Astrocyte of the cerebellum (primary cell): ENCODE results near the gene SLC45A1.

Source experiments
- DNase-seq: peaks from one replicate; pipeline ENCODE4 v3.0.0-alpha.2; 2011; ENCODE audit warnings: low read depth
- H3K4me3 ChIP-seq: 2 replicates; pipeline ENCODE4 v1.5.1; 2011; ENCODE audit warnings: mild to moderate bottlenecking, low read depth, low read length, moderate library complexity
- in situ Hi-C: cut with HindIII; loops from 2 replicates; pipeline ENCODE4 v1.10.0; 2017; ENCODE audit warnings: low sequenced_read_pairs
- TF ChIP-seq, protein P1 (sequence below): IDR thresholded peaks from 2 replicates; pipeline ENCODE4 v1.5.1; 2012; ENCODE audit warnings: low read length, low read depth, moderate library complexity, mild to moderate bottlenecking; ENCODE audit errors: missing control alignments

The SLC45A1 gene

DNA sequence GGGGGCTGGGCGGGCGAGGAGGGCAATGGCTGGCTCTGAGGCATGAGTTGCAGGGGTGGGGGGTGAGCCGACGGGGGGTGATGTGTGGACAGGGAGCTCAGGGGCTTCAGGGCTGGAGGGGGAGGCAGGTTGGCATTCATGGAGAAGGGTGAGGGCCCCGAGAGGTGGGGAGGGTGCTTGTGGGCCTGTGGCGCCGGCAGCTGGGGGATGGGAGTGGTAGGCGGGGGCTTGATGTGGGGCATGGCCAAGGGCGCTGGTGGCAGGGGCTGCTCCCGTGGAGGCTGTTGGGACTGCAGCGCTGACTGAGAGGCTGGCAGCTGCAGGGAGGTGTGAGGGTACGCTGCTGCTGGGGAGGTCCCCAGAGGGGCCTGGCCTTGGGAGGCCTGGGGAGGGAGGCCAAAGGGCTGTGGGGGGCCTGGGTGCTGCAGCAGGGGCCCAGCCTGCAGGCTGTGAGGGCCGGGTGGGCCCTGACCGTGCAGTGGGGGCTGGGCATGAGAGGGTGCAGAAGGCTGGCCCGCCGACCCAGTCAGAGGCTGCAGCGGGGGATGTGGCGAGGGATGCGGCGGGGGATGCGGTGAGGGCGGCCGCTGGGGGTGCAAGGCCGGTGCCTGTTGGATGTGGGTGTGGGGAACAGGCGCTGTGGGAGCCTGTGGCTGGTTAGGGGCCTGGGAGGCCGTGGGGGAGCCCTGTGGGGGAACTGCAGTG, 42.7 kb downstream of the SLC45A1 start:
- no peak overlapping the region for H3K4me3 ChIP-seq
- no peak for DNase-seq
- in situ Hi-C loops: no loop called here
- TF ChIP-seq, protein P1, sequence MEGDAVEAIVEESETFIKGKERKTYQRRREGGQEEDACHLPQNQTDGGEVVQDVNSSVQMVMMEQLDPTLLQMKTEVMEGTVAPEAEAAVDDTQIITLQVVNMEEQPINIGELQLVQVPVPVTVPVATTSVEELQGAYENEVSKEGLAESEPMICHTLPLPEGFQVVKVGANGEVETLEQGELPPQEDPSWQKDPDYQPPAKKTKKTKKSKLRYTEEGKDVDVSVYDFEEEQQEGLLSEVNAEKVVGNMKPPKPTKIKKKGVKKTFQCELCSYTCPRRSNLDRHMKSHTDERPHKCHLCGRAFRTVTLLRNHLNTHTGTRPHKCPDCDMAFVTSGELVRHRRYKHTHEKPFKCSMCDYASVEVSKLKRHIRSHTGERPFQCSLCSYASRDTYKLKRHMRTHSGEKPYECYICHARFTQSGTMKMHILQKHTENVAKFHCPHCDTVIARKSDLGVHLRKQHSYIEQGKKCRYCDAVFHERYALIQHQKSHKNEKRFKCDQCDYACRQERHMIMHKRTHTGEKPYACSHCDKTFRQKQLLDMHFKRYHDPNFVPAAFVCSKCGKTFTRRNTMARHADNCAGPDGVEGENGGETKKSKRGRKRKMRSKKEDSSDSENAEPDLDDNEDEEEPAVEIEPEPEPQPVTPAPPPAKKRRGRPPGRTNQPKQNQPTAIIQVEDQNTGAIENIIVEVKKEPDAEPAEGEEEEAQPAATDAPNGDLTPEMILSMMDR: no peak

DNA sequence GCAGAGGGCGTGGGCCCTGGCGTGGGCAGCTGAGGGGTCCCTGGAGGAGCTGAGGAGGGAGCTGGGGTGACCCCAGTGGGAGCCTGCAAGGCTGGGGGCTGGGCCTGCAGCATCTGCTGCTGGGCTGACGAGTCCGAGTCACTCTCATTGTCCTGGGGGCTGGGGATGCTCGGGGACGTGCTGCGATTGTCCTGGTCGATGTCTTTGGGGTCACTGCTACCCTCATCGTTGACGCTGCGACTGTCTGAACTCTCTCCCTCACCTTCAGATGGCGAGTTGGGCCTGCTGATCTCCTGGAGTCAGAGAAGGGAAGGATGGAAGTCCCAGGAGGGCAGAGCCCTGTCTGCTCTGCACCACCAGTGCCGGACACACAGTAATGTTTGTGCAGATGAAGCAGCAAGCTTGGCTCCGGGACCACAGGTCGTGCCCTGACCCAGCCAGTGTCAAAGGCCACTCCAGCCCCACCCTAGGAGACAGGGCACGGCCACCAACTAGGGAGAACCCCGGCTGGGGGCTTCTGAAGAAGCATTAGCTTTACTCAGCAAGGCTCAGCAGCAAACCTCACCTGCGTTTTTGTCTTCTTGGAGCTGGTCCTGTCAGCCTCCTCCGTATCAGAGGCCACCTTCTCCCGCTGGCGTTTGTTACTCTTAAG, 43.4 kb downstream of the SLC45A1 start:
- TF ChIP-seq, protein P1: no peak

DNA sequence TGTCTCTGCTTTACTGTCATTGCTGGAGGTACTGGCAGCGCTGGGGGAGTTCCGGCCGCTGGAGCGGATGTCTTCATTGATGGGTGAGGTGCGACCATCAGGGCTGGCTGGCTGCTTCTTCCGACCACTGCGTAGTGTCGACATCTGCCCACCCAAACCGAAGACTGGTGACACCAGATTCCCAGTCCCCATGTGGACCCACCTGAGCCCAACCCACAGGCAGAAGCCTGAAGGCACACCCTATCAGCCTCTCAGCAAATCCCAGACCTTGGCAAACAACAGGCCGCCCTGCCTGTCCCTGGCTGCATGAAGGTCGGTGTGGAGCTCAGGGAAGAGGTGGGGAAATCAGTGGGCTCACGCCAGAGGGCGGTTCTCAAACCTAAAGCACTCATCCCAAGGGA, 44.8 kb downstream of the SLC45A1 start:
- TF ChIP-seq, protein P1: no peak
- DNase-seq: no peak
- in situ Hi-C loops: no loop called here
- no peak overlapping the region for H3K4me3 ChIP-seq

More for the DNA sequence above, 43.4 kb downstream of the SLC45A1 start:
- in situ Hi-C loops: no loop called here
- DNase-seq: no peak
- no peak overlapping the region for H3K4me3 ChIP-seq

DNA sequence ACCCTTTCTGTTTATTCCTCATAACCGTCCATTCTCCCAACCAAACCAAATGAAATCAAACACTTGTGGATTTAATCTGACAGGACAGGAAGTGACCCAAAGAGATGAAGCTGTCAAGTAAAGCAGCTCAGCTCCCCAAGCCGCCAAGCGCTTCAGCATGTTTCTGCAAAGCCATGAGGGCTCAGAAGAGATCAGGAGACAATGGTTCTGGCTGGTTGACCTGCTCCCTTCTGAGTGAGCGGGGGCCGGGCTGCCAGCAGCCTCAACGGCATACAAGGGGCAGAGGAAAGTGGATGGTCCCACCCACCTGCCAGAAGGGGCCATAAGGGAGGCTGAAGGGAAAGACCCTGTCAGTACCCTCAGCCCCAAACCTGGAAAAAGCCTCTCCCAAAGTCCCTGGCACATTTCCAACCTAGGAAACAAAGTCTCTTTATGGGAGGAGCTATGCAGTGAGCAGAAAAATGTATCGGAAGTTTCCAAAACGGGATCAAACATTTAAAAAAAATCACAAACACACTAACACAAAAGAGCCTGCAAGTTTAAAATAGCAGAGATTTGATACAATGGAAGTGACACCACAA, 45.4 kb downstream of the SLC45A1 start:
- no peak for DNase-seq
- TF ChIP-seq, protein P1: no peak
- no peak overlapping the region for H3K4me3 ChIP-seq
- in situ Hi-C loops: no loop called here

DNA sequence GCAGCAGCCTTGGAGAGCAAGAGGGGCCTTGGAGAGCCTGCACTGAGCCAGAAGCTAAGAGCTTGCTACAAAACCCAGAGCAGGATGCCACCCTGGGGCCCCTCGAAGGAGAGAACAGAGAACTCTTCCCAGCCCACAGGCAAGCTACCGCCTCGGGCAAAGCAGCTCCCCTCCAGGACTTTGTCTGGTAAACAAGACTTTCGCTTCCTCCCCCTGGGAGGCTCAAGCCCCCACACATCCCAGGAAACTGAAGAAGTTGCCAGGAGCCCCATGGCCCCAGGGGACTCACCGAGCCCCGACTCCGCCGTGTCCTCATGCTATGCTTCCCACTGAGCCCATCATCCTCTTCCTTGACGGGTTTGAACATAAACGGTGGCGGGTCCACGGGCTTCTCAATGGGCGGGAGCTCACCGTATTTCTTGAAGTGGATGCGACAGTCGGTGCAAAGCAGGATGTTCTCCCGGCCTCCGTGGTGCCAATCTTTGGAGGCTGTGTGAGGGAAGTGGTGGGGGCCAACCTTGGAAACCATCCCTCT, 45.9 kb downstream of the SLC45A1 start:
- in situ Hi-C loops: no loop called here
- TF ChIP-seq, protein P1: no peak
- H3K4me3 ChIP-seq: no peak overlapping the region
- DNase-seq: no peak

DNA sequence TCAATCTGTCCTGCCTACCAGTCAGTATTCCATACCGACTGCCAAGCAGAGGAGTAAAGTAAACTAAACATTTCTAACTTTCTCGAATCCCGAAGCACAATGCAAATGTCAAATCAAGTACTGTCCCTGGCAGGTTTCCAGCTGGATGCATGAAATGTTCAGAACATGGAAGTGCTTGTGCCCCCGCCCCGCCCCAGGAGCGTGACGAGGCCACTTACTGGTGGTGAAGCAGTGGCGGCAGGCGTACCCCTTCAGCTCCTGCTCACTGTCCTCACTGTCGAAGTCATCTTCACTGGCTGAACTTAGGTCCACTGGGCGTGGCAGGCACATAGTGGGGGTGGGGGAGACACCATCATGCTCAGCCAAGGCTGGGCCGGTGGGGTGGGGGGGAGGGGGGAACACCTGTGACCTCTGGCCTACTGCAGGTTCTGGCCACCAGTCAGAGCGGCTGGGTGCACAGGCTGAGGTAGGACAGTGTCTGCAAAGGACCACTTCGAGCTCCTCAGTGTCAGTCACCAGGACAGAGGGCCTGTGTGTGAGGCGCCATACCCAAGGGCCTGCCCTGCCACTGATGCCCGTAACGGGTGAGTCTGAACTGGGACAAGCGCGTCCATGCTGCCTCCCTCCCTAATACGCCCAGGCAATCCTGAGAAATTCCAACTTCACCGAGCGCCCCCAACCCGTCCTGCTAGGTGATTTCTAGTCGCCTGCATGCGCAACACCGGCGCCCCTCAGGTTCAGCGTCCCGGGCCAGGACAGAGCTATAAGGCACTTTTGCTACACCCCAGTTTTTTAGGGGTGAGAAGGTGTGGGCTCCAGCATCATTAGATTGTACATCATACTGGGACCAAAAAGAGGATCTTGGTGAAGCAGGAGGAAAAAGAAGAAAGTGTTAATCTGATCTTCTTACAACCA, 46.9 kb downstream of the SLC45A1 start:
- H3K4me3 ChIP-seq: no peak overlapping the region
- in situ Hi-C loops: no loop called here
- DNase-seq: no peak
- TF ChIP-seq, protein P1: no peak
